GM18508 (cell line): ENCODE data around the gene VHLL.

Experiments
- ATAC-seq: cut with Tn5 transposase; IDR thresholded peaks from one replicate; pipeline ENCODE4 v1.9.1; 2021; ENCODE audit warnings: moderate number of reproducible peaks; ENCODE audit not compliant: insufficient read depth, unreplicated experiment

The VHLL gene

DNA sequence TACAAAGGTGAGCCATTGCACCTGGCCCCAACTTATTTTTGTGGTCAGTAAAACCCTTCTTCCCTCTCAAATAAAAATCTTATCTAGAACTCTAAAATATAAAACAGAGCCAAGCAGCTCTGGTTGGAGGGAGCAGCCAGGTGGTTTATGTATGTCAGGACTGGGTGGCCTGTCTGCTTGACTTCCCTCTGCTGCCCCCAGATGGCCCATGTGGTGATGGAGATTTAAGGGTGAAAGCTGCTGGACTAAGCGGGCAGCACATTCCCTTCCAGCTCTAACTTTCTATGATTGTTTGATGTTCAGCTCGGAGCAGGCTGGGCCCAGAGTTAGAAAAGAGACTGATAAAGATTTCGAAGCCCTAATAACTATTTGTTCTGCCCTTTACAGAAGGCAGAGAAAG is 39.3 kb downstream of the VHLL start:
- no peak for ATAC-seq

DNA sequence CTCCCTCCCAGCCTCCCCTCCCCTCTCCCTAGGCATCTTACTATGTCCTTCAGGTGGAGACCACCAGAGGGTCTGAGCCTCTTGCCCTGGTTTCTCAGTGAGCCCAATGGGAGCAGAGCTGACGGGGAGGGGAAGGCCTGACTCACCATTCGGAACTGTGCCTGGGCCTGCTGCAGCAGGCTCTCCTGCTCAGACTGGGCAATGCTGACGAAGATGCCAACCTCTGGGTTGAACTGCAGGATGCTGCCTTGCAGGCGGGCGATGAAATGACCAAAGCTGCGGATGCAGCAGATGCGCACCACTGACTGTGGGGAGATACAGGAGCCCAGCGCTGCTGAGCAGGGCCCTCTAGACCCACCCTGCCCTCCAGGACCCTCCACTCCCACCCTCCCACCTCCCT is 40.2 kb downstream of the VHLL start:
- no peak for ATAC-seq

DNA sequence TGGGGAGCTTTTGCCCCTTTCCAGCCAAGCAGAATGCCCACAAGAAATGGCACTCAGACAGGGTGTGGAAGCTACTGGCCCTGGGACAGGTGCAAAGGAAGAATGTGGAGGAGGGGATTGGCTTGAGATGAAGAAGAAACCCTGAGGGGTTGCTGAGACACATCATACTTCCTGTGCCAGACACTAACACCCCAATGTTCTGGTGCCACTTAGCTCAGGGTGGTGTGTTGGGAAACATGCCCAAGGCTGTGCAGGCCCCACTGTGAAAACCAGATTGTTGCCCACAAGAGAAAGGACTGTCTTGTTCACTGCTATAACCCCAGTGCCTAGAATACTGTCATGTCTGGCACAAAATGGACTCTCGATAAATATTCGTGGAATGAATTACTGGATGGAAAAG is 41.4 kb downstream of the VHLL start:
- no peak for ATAC-seq

DNA sequence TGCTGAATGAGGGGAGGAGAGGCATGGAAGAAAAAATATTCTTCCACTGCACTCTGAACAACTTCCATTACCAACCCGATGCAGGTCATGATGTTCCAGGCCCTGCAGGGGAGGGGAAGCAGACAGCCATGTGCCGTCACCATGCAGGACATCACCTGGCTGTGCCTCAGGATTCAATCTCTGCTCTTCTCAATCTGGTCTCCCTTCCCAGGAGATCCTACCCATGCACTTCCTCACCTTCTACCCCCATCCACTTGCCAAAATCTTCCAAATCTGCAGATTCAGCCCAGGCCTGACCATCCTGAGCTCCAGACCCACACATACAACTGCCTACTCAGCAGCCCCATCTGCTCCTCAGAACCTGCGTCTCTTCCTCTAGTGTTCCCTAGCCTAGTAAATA is 45.5 kb downstream of the VHLL start:
- no peak for ATAC-seq

GRCh38 chr1:156251527-156251926 is 47.6 kb downstream of the VHLL start:
- no peak for ATAC-seq

DNA sequence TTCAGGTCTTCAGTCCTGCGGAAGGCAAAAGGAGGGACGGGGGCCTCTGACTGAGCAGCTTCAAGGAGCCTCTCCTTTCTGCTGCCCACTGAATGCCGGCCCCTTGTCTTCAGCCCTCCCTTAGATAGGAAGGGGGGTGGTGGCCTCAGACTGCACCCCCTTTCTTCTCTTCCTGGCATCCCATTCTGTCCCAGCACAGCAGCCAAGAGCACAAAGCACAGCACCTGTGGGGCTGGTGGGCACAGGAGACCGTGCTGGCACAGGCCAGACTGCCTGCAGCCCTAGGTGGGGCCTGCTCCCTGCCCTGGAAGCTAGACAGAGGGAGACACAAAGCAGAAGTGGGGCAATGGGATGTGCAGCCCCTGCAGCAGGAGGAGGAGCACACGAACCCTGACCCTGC is 49.5 kb downstream of the VHLL start:
- no peak for ATAC-seq
